RWPE1 (cell line): ENCODE results near the gene THADA.

Experiments
- CTCF ChIA-PET: fragments of 350-600 bp; sonication (Branson Sonifier 250); formaldehyde crosslinking; extraction: SDS; loops from one replicate; lab custom pipeline; 2021; lab: Yijun Ruan, JAX
- POLR2A ChIA-PET: fragments of 400-600 bp; formaldehyde crosslinking; extraction: SDS; loops from one replicate; lab custom pipeline; 2020; ENCODE audit warnings: antibody characterized with exemption; ENCODE audit not compliant: low non-redundant PET; lab: Yijun Ruan, JAX
- DNase-seq: peaks from one replicate; pipeline ENCODE4 v3.0.0; 2012; ENCODE audit warnings: low spot score
- H3K27ac ChIP-seq: fragments of 450-650 bp; 2 replicates; pipeline ENCODE4 v1.5.1; 2017
- CTCF ChIP-seq: fragments of 450-650 bp; conservative IDR thresholded peaks from 2 replicates; pipeline ENCODE4 v1.5.1; 2017; ENCODE audit warnings: low read depth, mild to moderate bottlenecking

The THADA gene

GRCh38 chr2:43224571-43225092, 371.2 kb downstream of the THADA start:
- peak overlapping the region; percentile 99 for H3K27ac ChIP-seq
- CTCF ChIA-PET: interaction anchor here (0.8 to 1.3 kb wide), 2 partner anchors 151 to 250 kb away, joined by 3 read pairs; no protein-coding TSS in a partner anchor
- DNase-seq: no peak
- no peak for TF ChIP-seq CTCF
- POLR2A ChIA-PET: interaction anchor here (0.5 to 0.6 kb wide), 2 partner anchors 278 to 305 kb away, joined by 3 read pairs; no protein-coding TSS in a partner anchor

- TF ChIP-seq CTCF: no peak
- CTCF ChIA-PET: interaction anchor here (0.6 to 1.3 kb wide), 3 partner anchors 91 to 250 kb away, joined by 3 to 5 read pairs (median 3); no protein-coding TSS in a partner anchor
Observed at GRCh38 chr2:43224131-43224570, 371.7 kb downstream of the THADA start.

GRCh38 chr2:43223521-43224001, 372.3 kb downstream of the THADA start:
- DNase-seq: no peak
- POLR2A ChIA-PET: no interaction called here
- peak overlapping the region; percentile 99 for H3K27ac ChIP-seq
- CTCF ChIA-PET: interaction anchor here (0.6 to 1.3 kb wide), 3 partner anchors 91 to 249 kb away, joined by 3 to 5 read pairs (median 3); no protein-coding TSS in a partner anchor
- TF ChIP-seq CTCF: no peak

More at GRCh38 chr2:43224131-43224570, 371.7 kb downstream of the THADA start:
- DNase-seq: no peak
- POLR2A ChIA-PET: interaction anchor here (0.6 kb wide), 1 partner anchor 278 kb away, joined by 3 read pairs; no protein-coding TSS in a partner anchor
- peak overlapping the region; percentile 99 for H3K27ac ChIP-seq

- no peak for TF ChIP-seq CTCF
Observed at GRCh38 chr2:43222475-43223309, 373.1 kb downstream of the THADA start.

GRCh38 chr2:43221763-43222474, 373.9 kb downstream of the THADA start:
- CTCF ChIA-PET: interaction anchor here (0.6 to 1.1 kb wide), 3 partner anchors 208 to 393 kb away, joined by 3 to 10 read pairs (median 4); no protein-coding TSS in a partner anchor
- POLR2A ChIA-PET: interaction anchor here (0.6 to 1.7 kb wide), 3 partner anchors 45 to 264 kb away, joined by 3 to 7 read pairs (median 4); no protein-coding TSS in a partner anchor
- peak overlapping the region; percentile 99 for H3K27ac ChIP-seq
- TF ChIP-seq CTCF: no peak
- peak; percentile 85 for DNase-seq

More at GRCh38 chr2:43222475-43223309, 373.1 kb downstream of the THADA start:
- POLR2A ChIA-PET: interaction anchor here (0.6 to 1.7 kb wide), 3 partner anchors 45 to 265 kb away, joined by 3 to 7 read pairs (median 4); no protein-coding TSS in a partner anchor
- peak overlapping the region; percentile 99 for H3K27ac ChIP-seq
- CTCF ChIA-PET: interaction anchor here (0.6 to 1.1 kb wide), 3 partner anchors 209 to 463 kb away, joined by 3 to 10 read pairs (median 3); no protein-coding TSS in a partner anchor
- no peak for DNase-seq
